ENCODE results near the gene LRRC25. TPM values are rescaled to one million over a fixed set of nuclear protein-coding genes. Genes with fewer than 3 reads are reported as not detected.

Gene LRRC25
- total RNA-seq, 1 donor from 2014 or later, result not detected

- DNase-seq (ENCODE audit: extremely low spot score, unreplicated experiment), result no peak
- no peak overlapping the region for H3K4me3 Mint-ChIP-seq (ENCODE audit: unreplicated experiment)
- no peaks in the 10 kb centered on the region for H3K27me3 Mint-ChIP-seq (ENCODE audit: unreplicated experiment)
- peaks cover 14% of the 10 kb centered on the region for H3K4me1 Mint-ChIP-seq (ENCODE audit: unreplicated experiment)
- H3K27ac Mint-ChIP-seq (ENCODE audit: unreplicated experiment), result no peak overlapping the region
- no peaks in the 10 kb centered on the region for H3K9me3 Mint-ChIP-seq (ENCODE audit: unreplicated experiment)
- peaks cover 27% of the 10 kb centered on the region for H3K36me3 Mint-ChIP-seq (ENCODE audit: unreplicated experiment)
- no peak for TF ChIP-seq CTCF (IDR thresholded peaks at IDR 0.05)
These were observed 52.9 kb downstream of the LRRC25 start for GRCh38 chr19:18344582-18344950.

GRCh38 chr19:18342090-18342632 lies 55.3 kb downstream of the LRRC25 start:
- TF ChIP-seq CTCF (IDR thresholded peaks at IDR 0.05), result no peak
- no peak overlapping the region for H3K4me3 Mint-ChIP-seq (ENCODE audit: unreplicated experiment)
- H3K4me1 Mint-ChIP-seq (ENCODE audit: unreplicated experiment), result peaks cover 16% of the 10 kb centered on the region
- no peak for DNase-seq (ENCODE audit: extremely low spot score, unreplicated experiment)
- H3K27ac Mint-ChIP-seq (ENCODE audit: unreplicated experiment), result no peak overlapping the region
- H3K27me3 Mint-ChIP-seq (ENCODE audit: unreplicated experiment), result no peaks in the 10 kb centered on the region
- H3K9me3 Mint-ChIP-seq (ENCODE audit: unreplicated experiment), result no peaks in the 10 kb centered on the region
- H3K36me3 Mint-ChIP-seq (ENCODE audit: unreplicated experiment), result peaks cover 20% of the 10 kb centered on the region

Small RNA genes within 50 kb of the gene (microRNA-seq; reads per million reads assigned to microRNA genes)
- 1.6 reads per million for gene MIR3189 (ENCODE audit: unreplicated experiment)

Other genes with a start within 250 kb of the LRRC25 start
- gene PIK3R2, start 244.5 kb downstream of the LRRC25 start, total RNA-seq, result 67.2 and 68.1 TPM in 2 replicates
- not detected in 2 replicates for gene IFI30, start 223.8 kb downstream of the LRRC25 start, total RNA-seq
- gene MPV17L2, start 204.4 kb downstream of the LRRC25 start, total RNA-seq, result 11.6 and 12.7 TPM in 2 replicates
- 2.9 and 3.2 TPM in 2 replicates for gene RAB3A, start 193.6 kb downstream of the LRRC25 start, total RNA-seq
- 0.21 TPM in 1 of 2 replicates, not detected in the other for gene PDE4C, start 171.2 kb downstream of the LRRC25 start, total RNA-seq
- 6.9 and 10.4 TPM in 2 replicates for gene IQCN, start 123.2 kb downstream of the LRRC25 start, total RNA-seq
- gene JUND, start 116.0 kb downstream of the LRRC25 start, total RNA-seq, result 203 and 241 TPM in 2 replicates
- 92.1 and 98.1 TPM in 2 replicates for gene LSM4, start 74.5 kb downstream of the LRRC25 start, total RNA-seq
- 36.1 and 38.5 TPM in 2 replicates for gene PGPEP1, start 57.0 kb downstream of the LRRC25 start, total RNA-seq
- 41.9 and 47.9 TPM in 2 replicates for gene GDF15, start 11.5 kb downstream of the LRRC25 start, total RNA-seq
- 82.9 and 102 TPM in 2 replicates for gene SSBP4, start 21.8 kb upstream of the LRRC25 start, total RNA-seq
- 159 and 178 TPM in 2 replicates for gene ISYNA1, start 40.5 kb upstream of the LRRC25 start, total RNA-seq
- gene ELL, start 124.4 kb upstream of the LRRC25 start, total RNA-seq, result 17.6 and 18.3 TPM in 2 replicates
- gene FKBP8, start 146.0 kb upstream of the LRRC25 start, total RNA-seq, result 242 and 253 TPM in 2 replicates
- 66.5 and 70.6 TPM in 2 replicates for gene KXD1, start 160.2 kb upstream of the LRRC25 start, total RNA-seq
- gene UBA52, start 174.2 kb upstream of the LRRC25 start, total RNA-seq, result 1,032 and 1,081 TPM in 2 replicates
- gene REX1BD, start 191.2 kb upstream of the LRRC25 start, total RNA-seq, result 55.7 and 59.4 TPM in 2 replicates
- 17.0 and 18.7 TPM in 2 replicates for gene CRLF1, start 209.2 kb upstream of the LRRC25 start, total RNA-seq
- gene TMEM59L, start 215.2 kb upstream of the LRRC25 start, total RNA-seq, result 4.7 and 5.9 TPM in 2 replicates
- gene KLHL26, start 239.4 kb upstream of the LRRC25 start, total RNA-seq, result 12.4 and 13.2 TPM in 2 replicates